IMR-90 (cell line): ENCODE data around the gene CDCA4. TPM values are rescaled to one million over a fixed set of nuclear protein-coding genes. Genes with fewer than 3 reads are reported as not detected.
A peak's percentile ranks its signal among the peaks of the same experiment; 100 is the strongest.

ENCODE experiments used
- ATAC-seq: fragments of 200-7000 bp; cut with Tn5 transposase; 2 replicates; pipeline ENCODE4 v1.9.1; 2020; ENCODE audit warnings: low read depth, mild to moderate bottlenecking, moderate library complexity
- BruUV-seq: library from RNA; stranded (reverse); fragments of 400-500 nt; replicated peaks from 2 replicates; lab custom pipeline; 2021; lab: Mats Ljungman, UMichigan
- CTCF ChIA-PET: fragments of 300-600 bp; formaldehyde crosslinking; extraction: SDS; loops from one replicate; lab custom pipeline; 2021; ENCODE audit warnings: antibody characterized with exemption; lab: Yijun Ruan, JAX
- POLR2A ChIA-PET: fragments of 300-600 bp; sonication (Branson Sonifier 250); formaldehyde crosslinking; loops from one replicate; lab custom pipeline; 2022; ENCODE audit warnings: antibody characterized with exemption; ENCODE audit not compliant: unreplicated experiment; lab: Charles Lee
- DNase-seq: peaks from one replicate; pipeline ENCODE4 v3.0.0; 2013
- H2AFZ ChIP-seq: replicated peaks from 2 replicates; pipeline ENCODE3; 2013; ENCODE audit warnings: low read length, mild to moderate bottlenecking; ENCODE audit not compliant: poor library complexity
- H2AK5ac ChIP-seq: 2 replicates; pipeline ENCODE4 v1.6.1; 2013; ENCODE audit warnings: low read depth, low read length, inconsistent platforms
- H2AK9ac ChIP-seq: replicated peaks from 2 replicates; pipeline ENCODE3; 2013; ENCODE audit warnings: mild to moderate bottlenecking, low read depth, low read length, moderate library complexity; ENCODE audit not compliant: poor library complexity
- H2BK120ac ChIP-seq: 2 replicates; pipeline ENCODE4 v1.6.1; 2013; ENCODE audit warnings: low read depth, low read length, inconsistent platforms
- H2BK15ac ChIP-seq: 3 replicates; pipeline ENCODE4 v1.6.1; 2013; ENCODE audit warnings: low read depth, low read length, inconsistent platforms
- H2BK20ac ChIP-seq: 2 replicates; pipeline ENCODE4 v1.6.1; 2013; ENCODE audit warnings: low read depth, mild to moderate bottlenecking, inconsistent platforms, low read length, moderate library complexity
- H2BK5ac ChIP-seq: 2 replicates; pipeline ENCODE4 v1.6.1; 2013; ENCODE audit warnings: mild to moderate bottlenecking, low read depth, low read length, inconsistent platforms; ENCODE audit not compliant: poor library complexity, severe bottlenecking
- H3K14ac ChIP-seq: replicated peaks from 2 replicates; pipeline ENCODE4 v1.6.1; 2013; ENCODE audit warnings: low read depth, low read length, inconsistent platforms
- H3K18ac ChIP-seq: 2 replicates; pipeline ENCODE4 v1.6.1; 2013; ENCODE audit warnings: low read depth, low read length, control low read depth
- H3K23ac ChIP-seq: 2 replicates; pipeline ENCODE4 v1.6.1; 2013; ENCODE audit warnings: low read depth, low read length, inconsistent platforms
- H3K27ac ChIP-seq: 2 replicates; pipeline ENCODE4 v1.5.1; 2013; ENCODE audit warnings: mild to moderate bottlenecking, control low read depth, low read length; ENCODE audit not compliant: insufficient read depth
- H3K27me3 ChIP-seq: 2 replicates; pipeline ENCODE4 v1.6.1; 2013; ENCODE audit warnings: low read length; ENCODE audit not compliant: control insufficient read depth, insufficient read depth
- H3K36me3 ChIP-seq: 2 replicates; pipeline ENCODE4 v1.6.1; 2013; ENCODE audit warnings: low read length, mixed read lengths; ENCODE audit not compliant: control insufficient read depth, insufficient read depth
- H3K4ac ChIP-seq: 2 replicates; pipeline ENCODE4 v1.6.1; 2013; ENCODE audit warnings: low read depth, low read length, inconsistent platforms
- H3K4me1 ChIP-seq: 2 replicates; pipeline ENCODE4 v1.6.1; 2013; ENCODE audit warnings: low read length, mixed read lengths; ENCODE audit not compliant: control insufficient read depth, insufficient read depth
- H3K4me2 ChIP-seq: 2 replicates; pipeline ENCODE4 v1.6.1; 2013; ENCODE audit warnings: low read depth, mild to moderate bottlenecking, control low read depth, low read length, moderate library complexity
- H3K4me3 ChIP-seq: 2 replicates; pipeline ENCODE4 v1.5.1; 2013; ENCODE audit warnings: low read depth, mild to moderate bottlenecking, control low read depth, low read length, moderate library complexity; ENCODE audit not compliant: insufficient read depth
- H3K56ac ChIP-seq: 2 replicates; pipeline ENCODE4 v1.6.1; 2013; ENCODE audit warnings: low read length, inconsistent platforms; ENCODE audit not compliant: insufficient read depth; ENCODE audit errors: extremely low read depth
- H3K79me1 ChIP-seq, 2 experiments: 2 replicates each; pipeline ENCODE4 v1.6.1; 2013; ENCODE audit warnings: low read length in 2 of 2, inconsistent platforms in 1 of 2, low read depth in 1 of 2
- H3K9ac ChIP-seq: 2 replicates; pipeline ENCODE4 v1.6.1; 2013; ENCODE audit warnings: low read depth, low read length, control low read depth
- H3K9me1 ChIP-seq: 2 replicates; pipeline ENCODE4 v1.6.1; 2013; ENCODE audit warnings: low read length, inconsistent platforms; ENCODE audit not compliant: insufficient read depth
- H3K9me3 ChIP-seq: 2 replicates; pipeline ENCODE4 v1.6.1; 2013; ENCODE audit warnings: low read length; ENCODE audit not compliant: control insufficient read depth, insufficient read depth
- H4K20me1 ChIP-seq: 2 replicates; pipeline ENCODE4 v1.6.1; 2013; ENCODE audit warnings: low read length, inconsistent platforms; ENCODE audit not compliant: insufficient read depth
- H4K5ac ChIP-seq: 2 replicates; pipeline ENCODE4 v1.6.1; 2013; ENCODE audit warnings: mild to moderate bottlenecking, low read depth, low read length, control low read depth
- H4K8ac ChIP-seq, 2 experiments: 2 replicates each; pipeline ENCODE4 v1.6.1; 2013; ENCODE audit warnings: low read depth in 2 of 2, low read length in 2 of 2, control low read depth in 1 of 2, inconsistent platforms in 1 of 2
- H4K91ac ChIP-seq: 2 replicates; pipeline ENCODE4 v1.6.1; 2013; ENCODE audit warnings: low read depth, low read length, inconsistent platforms; ENCODE audit not compliant: insufficient read depth
- BHLHE40 ChIP-seq: fragments of 150-350 bp; IDR thresholded peaks from 2 replicates; pipeline ENCODE4 v1.6.1; 2016; ENCODE audit warnings: mild to moderate bottlenecking, low read depth, low read length
- CEBPB ChIP-seq: IDR thresholded peaks from 2 replicates; pipeline ENCODE4 v1.6.1; 2012; ENCODE audit warnings: low read depth, low read length, improper control_type of control experiment
- CHD1 ChIP-seq: IDR thresholded peaks from 2 replicates; pipeline ENCODE4 v1.6.1; 2012; ENCODE audit warnings: low read depth, low read length, improper control_type of control experiment
- FOS ChIP-seq: fragments of 150-350 bp; IDR thresholded peaks from 2 replicates; pipeline ENCODE4 v1.6.1; 2016; ENCODE audit warnings: low read depth, low read length
- MAFK ChIP-seq: IDR thresholded peaks from 2 replicates; pipeline ENCODE4 v1.6.1; 2012; ENCODE audit warnings: low read depth, low read length, improper control_type of control experiment
- MAZ ChIP-seq: IDR thresholded peaks from 2 replicates; pipeline ENCODE4 v1.6.1; 2012; ENCODE audit warnings: low read depth, mild to moderate bottlenecking, low read length, improper control_type of control experiment, moderate library complexity, borderline replicate concordance
- MXI1 ChIP-seq: IDR thresholded peaks from 2 replicates; pipeline ENCODE4 v1.6.1; 2012; ENCODE audit warnings: low read depth, mild to moderate bottlenecking, low read length, moderate library complexity, borderline replicate concordance
- NFE2L2 ChIP-seq: fragments of 150-350 bp; IDR thresholded peaks from 2 replicates; pipeline ENCODE4 v1.6.1; 2016; ENCODE audit warnings: low read depth, mild to moderate bottlenecking, low read length
- RAD21 ChIP-seq: IDR thresholded peaks from 2 replicates; pipeline ENCODE4 v1.6.1; 2012; ENCODE audit warnings: low read length, improper control_type of control experiment
- RFX5 ChIP-seq: IDR thresholded peaks from 2 replicates; pipeline ENCODE4 v1.8.0; 2012; ENCODE audit warnings: low read depth, mild to moderate bottlenecking, low read length, moderate library complexity
- SMC3 ChIP-seq: fragments of 150-350 bp; IDR thresholded peaks from 2 replicates; pipeline ENCODE4 v1.6.1; 2016; ENCODE audit warnings: low read depth, mild to moderate bottlenecking, antibody characterized with exemption, low read length, moderate library complexity
- WGBS, 2 experiments: methylation state at CpG; one replicate each; pipeline versions ENCODE4 v1.1.5 to v1.1.7; 2013; ENCODE audit warnings: missing lambda C conversion rate in 2 of 2; ENCODE audit not compliant: insufficient read length in 1 of 2; ENCODE audit errors: extremely low coverage in 2 of 2; 5-methylcytosine and 5-hydroxymethylcytosine counted together
- dilution Hi-C: fragments of 300-500 bp; cut with HindIII; formaldehyde crosslinking; loops from one replicate; pipeline ENCODE4 v1.14.3; 2018; ENCODE audit warnings: low sequenced_read_pairs; ENCODE audit not compliant: unreplicated experiment
- in situ Hi-C: fragments of 300-500 bp; cut with MboI; formaldehyde crosslinking; loops from 3 replicates; pipeline ENCODE4 v1.14.3; 2019; ENCODE audit warnings: low sequenced_read_pairs, inconsistent platforms, mixed read lengths
- intact Hi-C: fragments of 100-400 bp; cut with micrococcal nuclease; formaldehyde crosslinking; loops from 2 replicates; pipeline ENCODE4 v1.10.0; 2022
- polyA plus RNA-seq, 3 experiments: library from polyadenylated mRNA; depleted of rRNA; stranded (reverse); fragments of >200 nt; gene quantifications; 2 replicates each; pipeline ENCODE4 v1.2.3, GENCODE V29; 2012; ENCODE audit warnings: low replicate concordance in 1 of 3
- total RNA-seq: library from RNA; depleted of rRNA; stranded (reverse); fragments of >200 nt; gene quantifications from 2 replicates; pipeline ENCODE4 v1.2.3, GENCODE V29; 2012
- TF ChIP-seq, protein P1 (sequence below): fragments of 150-350 bp; IDR thresholded peaks from 2 replicates; pipeline ENCODE4 v1.6.1; 2017; ENCODE audit warnings: mild to moderate bottlenecking, antibody characterized with exemption, low read length, low read depth
- TF ChIP-seq, protein P2 (sequence below): fragments of 150-350 bp; IDR thresholded peaks from 2 replicates; pipeline ENCODE4 v1.6.1; 2016; ENCODE audit warnings: low read depth, mild to moderate bottlenecking, low read length, moderate library complexity, borderline replicate concordance
- TF ChIP-seq, protein P3 (sequence below): conservative IDR thresholded peaks from 2 replicates; pipeline ENCODE4 v1.5.1; 2012; ENCODE audit warnings: mild to moderate bottlenecking, low read depth, low read length, improper control_type of control experiment

Gene CDCA4
- total and polyA plus RNA-seq, 2 of the 4 experiments (the other 2 are of a cell fraction): 17.7 to 18.6 TPM

DNA sequence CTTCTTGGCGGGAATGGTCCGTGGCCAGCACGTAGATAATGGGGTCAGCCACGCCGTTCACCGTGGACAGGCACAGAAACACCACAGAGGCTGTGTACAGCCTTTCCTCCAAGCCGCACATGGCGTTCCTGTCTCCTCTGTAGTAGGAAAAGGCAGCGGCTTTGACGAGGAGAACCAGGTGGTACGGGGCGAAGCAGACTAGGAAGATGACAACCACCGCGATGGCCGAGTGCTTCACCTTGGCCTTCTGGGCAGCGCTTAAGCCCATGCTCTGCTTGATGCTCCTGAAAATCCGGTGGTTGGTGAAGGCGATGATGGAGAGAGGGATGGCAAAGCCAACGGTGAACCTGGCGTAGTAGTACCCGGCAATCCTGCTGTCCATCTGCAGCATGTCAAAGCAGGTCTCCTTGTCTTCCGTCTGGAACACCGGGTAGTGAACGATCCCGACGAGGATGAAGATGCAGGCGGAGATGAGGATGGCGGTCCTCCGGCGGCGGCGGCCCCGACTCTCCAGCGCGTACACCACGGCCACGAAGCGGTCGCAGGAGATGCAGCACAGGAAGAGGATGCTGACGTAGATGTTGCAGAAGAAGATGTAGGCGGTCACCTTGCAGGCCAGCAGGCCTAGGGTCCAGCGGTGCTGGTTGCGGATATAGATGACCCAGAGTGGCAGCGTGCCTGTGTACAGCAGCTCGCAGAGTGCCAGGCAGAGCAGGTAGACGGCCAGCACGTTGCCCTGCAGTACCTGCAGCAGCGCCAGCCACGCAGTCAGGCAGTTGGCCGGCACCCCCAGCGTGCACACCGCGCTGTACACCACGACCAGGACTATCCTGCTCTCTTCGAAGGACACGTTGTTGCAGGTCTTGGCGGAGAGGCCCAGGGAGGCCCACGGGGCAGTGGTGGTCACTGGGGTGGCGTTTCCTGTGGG, 30.6 kb upstream of the CDCA4 start:
- H3K27me3 ChIP-seq: peaks cover 14% of the 10 kb centered on the region
- BruUV-seq: no TSS peak
- H2AK9ac ChIP-seq: peak overlapping the region; percentile 37
- dilution Hi-C loops: loop anchor here (10.0 kb wide), 1 partner anchor 117 kb away; no protein-coding TSS in a partner anchor
- H3K4ac ChIP-seq: no peak overlapping the region
- H3K9ac ChIP-seq: no peak overlapping the region
- H2BK5ac ChIP-seq: no peak overlapping the region
- H2BK120ac ChIP-seq: no peak overlapping the region
- ChIA-PET CTCF (no interaction called here), POLR2A (no interaction called here)
- no peak overlapping the region for H2AK5ac ChIP-seq
- H3K4me3 ChIP-seq: no peak overlapping the region
- WGBS, 2 experiments: 91% methylated on average over 52 of the region's 59 CpGs; no CpG with 5 or more reads in 1 of the 2 experiments
- H3K4me1 ChIP-seq: peaks cover 3% of the 10 kb centered on the region; the same call in 1 of the 2 replicates
- no peak overlapping the region for H2AFZ ChIP-seq
- no peak overlapping the region for H3K4me2 ChIP-seq
- intact Hi-C loops: no loop called here
- TF ChIP-seq RAD21 (no peak), BHLHE40 (no peak), CHD1 (no peak), RFX5 (no peak), SMC3 (no peak), FOS (no peak), MXI1 (no peak), NFE2L2 (no peak), MAZ (no peak), MAFK (no peak), CEBPB (no peak)
- TF ChIP-seq, protein P1, sequence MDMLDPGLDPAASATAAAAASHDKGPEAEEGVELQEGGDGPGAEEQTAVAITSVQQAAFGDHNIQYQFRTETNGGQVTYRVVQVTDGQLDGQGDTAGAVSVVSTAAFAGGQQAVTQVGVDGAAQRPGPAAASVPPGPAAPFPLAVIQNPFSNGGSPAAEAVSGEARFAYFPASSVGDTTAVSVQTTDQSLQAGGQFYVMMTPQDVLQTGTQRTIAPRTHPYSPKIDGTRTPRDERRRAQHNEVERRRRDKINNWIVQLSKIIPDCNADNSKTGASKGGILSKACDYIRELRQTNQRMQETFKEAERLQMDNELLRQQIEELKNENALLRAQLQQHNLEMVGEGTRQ: no peak
- TF ChIP-seq, protein P2, sequence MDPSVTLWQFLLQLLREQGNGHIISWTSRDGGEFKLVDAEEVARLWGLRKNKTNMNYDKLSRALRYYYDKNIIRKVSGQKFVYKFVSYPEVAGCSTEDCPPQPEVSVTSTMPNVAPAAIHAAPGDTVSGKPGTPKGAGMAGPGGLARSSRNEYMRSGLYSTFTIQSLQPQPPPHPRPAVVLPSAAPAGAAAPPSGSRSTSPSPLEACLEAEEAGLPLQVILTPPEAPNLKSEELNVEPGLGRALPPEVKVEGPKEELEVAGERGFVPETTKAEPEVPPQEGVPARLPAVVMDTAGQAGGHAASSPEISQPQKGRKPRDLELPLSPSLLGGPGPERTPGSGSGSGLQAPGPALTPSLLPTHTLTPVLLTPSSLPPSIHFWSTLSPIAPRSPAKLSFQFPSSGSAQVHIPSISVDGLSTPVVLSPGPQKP: no peak
- TF ChIP-seq, protein P3, sequence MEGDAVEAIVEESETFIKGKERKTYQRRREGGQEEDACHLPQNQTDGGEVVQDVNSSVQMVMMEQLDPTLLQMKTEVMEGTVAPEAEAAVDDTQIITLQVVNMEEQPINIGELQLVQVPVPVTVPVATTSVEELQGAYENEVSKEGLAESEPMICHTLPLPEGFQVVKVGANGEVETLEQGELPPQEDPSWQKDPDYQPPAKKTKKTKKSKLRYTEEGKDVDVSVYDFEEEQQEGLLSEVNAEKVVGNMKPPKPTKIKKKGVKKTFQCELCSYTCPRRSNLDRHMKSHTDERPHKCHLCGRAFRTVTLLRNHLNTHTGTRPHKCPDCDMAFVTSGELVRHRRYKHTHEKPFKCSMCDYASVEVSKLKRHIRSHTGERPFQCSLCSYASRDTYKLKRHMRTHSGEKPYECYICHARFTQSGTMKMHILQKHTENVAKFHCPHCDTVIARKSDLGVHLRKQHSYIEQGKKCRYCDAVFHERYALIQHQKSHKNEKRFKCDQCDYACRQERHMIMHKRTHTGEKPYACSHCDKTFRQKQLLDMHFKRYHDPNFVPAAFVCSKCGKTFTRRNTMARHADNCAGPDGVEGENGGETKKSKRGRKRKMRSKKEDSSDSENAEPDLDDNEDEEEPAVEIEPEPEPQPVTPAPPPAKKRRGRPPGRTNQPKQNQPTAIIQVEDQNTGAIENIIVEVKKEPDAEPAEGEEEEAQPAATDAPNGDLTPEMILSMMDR: no peak
- H3K14ac ChIP-seq: no peak overlapping the region
- in situ Hi-C loops: no loop called here
- no peak overlapping the region for H2BK15ac ChIP-seq
- H3K18ac ChIP-seq: no peak overlapping the region
- ATAC-seq (no peak), DNase-seq (no peak)
- H3K56ac ChIP-seq: no peak overlapping the region
- H4K91ac ChIP-seq: no peak overlapping the region
- H3K23ac ChIP-seq: no peak overlapping the region
- no peak overlapping the region for H2BK20ac ChIP-seq
- H4K8ac ChIP-seq: no peak overlapping the region
- no peaks in the 10 kb centered on the region for H4K20me1 ChIP-seq
- H3K27ac ChIP-seq: no peak overlapping the region
- no peaks in the 10 kb centered on the region for H3K79me1 ChIP-seq
- no peak overlapping the region for H4K5ac ChIP-seq
- H3K9me1 ChIP-seq: no peaks in the 10 kb centered on the region
- no peaks in the 10 kb centered on the region for H3K36me3 ChIP-seq
- no peaks in the 10 kb centered on the region for H3K9me3 ChIP-seq
